ENCODE measurements around the gene RHOT2.

DNA sequence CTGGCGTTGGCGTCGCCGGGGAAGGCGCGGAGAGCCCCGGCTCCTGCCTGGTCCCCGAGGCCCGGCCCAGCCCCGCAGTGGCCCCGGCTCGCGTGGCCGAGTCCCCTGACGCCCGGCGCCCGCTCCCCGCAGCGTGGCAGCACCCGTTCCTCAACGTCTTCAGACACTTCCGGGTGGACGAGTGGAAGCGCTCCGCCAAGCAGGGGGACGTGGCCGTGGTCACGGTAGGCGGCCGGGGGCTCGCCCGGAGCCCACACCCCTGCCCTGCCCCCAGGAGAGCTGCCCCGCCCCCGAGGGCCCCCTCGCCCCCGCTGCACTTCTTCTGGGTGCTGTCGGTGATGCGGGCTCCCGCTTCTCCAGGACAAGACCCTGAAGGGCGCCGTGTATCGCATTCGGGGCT, 18.3 kb upstream of the RHOT2 start:
- TF ChIP-seq, protein P1, sequence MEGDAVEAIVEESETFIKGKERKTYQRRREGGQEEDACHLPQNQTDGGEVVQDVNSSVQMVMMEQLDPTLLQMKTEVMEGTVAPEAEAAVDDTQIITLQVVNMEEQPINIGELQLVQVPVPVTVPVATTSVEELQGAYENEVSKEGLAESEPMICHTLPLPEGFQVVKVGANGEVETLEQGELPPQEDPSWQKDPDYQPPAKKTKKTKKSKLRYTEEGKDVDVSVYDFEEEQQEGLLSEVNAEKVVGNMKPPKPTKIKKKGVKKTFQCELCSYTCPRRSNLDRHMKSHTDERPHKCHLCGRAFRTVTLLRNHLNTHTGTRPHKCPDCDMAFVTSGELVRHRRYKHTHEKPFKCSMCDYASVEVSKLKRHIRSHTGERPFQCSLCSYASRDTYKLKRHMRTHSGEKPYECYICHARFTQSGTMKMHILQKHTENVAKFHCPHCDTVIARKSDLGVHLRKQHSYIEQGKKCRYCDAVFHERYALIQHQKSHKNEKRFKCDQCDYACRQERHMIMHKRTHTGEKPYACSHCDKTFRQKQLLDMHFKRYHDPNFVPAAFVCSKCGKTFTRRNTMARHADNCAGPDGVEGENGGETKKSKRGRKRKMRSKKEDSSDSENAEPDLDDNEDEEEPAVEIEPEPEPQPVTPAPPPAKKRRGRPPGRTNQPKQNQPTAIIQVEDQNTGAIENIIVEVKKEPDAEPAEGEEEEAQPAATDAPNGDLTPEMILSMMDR (conservative IDR thresholded peaks at IDR 0.05; ENCODE audit: low read depth in 2 of 2) = no peak
- no peak for TF ChIP-seq EZH2phosphoT487 (IDR thresholded peaks at IDR 0.05; ENCODE audit: unreplicated experiment)
